Body of pancreas (tissue), 4 donors: ENCODE results near the gene MPI.

ENCODE experiments used
- CTCF ChIP-seq, 7 experiments: fragments of 450-650 bp in 4 of 7; fragments of 200-600 bp in 3 of 7; sonication (generic) in 3 of 7; IDR thresholded peaks; one replicate each; pipeline ENCODE4 v1.5.1; 2016 to 2019; ENCODE audit warnings: antibody characterized with exemption in 7 of 7
- POLR2A ChIP-seq, 3 donors: fragments of 450-650 bp; IDR thresholded peaks; one replicate each; pipeline ENCODE4 v1.6.1; 2016; ENCODE audit warnings: antibody characterized with exemption in 3 of 3, mild to moderate bottlenecking in 2 of 3

- no peak for TF ChIP-seq CTCF (IDR thresholded peaks at IDR 0.05)
- no peak for TF ChIP-seq POLR2A (IDR thresholded peaks at IDR 0.05)
Measured at GRCh38 chr15:74889390-74889882, 406 bp upstream of the MPI start.
